Adipose tissue (tissue), 3 donors: ENCODE measurements around the gene DYNLL1. TPM values are rescaled to one million over a fixed set of nuclear protein-coding genes. Genes with fewer than 3 reads are reported as not detected.

Source experiments
- H3K27ac ChIP-seq: one replicate; pipeline ENCODE4 v1.5.1; 2013; ENCODE audit warnings: low read depth, low read length
- WGBS, 3 donors: extraction: QIAGEN DNeasy Blood & Tissue Kit; methylation state at CpG; one replicate each; pipeline ENCODE4 v1.1.7; 2013; 5-methylcytosine and 5-hydroxymethylcytosine counted together
- polyA plus RNA-seq, 3 donors: library from polyadenylated mRNA; stranded (reverse); fragments of 200-250 nt; gene quantifications; one replicate each; pipeline ENCODE4 v1.2.3, GENCODE V29; 2013
- donor health status: healthy with polysubstance abuse.
- donor health status: Bipolar disorder and iron deficiency.
- donor health status: healthy.

DYNLL1 gene
- polyA plus RNA-seq, 3 donors = 137 to 522 (median 243) TPM

DNA sequence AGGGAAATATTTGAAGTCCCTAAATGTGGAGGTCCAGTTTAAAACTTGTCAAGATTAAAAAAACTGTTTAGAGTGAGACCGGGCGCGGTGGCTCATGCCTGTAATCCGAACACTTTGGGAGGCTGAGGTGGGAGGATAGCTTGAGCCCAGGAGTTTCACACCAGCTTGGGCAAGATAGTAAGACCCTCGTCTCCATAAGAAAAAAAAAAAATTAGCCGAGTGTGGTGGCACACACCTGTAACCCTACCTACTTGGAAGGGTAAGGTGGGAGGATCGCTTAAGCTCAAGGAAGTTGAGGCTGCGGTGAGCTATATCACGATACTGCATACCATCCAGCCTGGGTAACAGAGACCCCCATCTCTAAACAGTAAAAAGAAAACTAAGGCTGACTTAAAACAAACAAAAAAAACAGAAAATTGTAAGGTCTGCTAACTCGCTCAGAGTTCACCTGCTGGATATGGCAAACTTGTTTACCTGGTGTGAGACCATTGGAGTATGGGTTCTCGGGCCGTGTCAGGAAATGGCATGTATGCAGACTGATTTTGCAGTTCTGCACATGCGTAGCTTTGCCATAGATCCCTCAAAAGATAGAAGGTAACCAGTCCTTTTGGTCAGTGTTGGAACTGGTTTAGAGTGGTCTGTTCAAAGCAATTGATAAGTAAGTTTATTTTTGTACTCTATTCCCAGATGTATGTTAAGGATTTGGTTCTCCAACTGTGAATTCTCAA, 40.3 kb downstream of the DYNLL1 start:
- H3K27ac ChIP-seq = no peak overlapping the region
- 32 to 57% (median 51%) methylated on average over 13 of the region's 13 CpGs for WGBS, 3 donors

DNA sequence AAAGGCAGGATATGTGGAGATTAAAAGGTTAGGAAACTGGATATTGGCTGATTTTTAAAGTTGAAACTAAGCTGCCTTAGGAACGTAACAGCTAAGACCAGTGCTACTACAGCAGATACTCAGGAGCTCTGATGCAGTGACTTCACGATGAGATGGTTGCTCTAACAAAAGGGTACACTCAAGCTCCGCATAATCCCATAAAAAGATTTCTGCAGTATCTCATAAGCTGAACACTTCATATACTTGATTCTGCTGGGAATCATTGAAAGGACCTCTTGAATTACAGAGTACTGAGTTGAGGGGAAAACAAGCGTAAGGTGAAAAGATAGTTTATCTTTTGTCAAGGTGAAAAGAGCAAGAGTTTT, 41.9 kb downstream of the DYNLL1 start:
- WGBS, 3 donors = 24 to 58% (median 49%) methylated on average over 4 of the region's 4 CpGs

DNA sequence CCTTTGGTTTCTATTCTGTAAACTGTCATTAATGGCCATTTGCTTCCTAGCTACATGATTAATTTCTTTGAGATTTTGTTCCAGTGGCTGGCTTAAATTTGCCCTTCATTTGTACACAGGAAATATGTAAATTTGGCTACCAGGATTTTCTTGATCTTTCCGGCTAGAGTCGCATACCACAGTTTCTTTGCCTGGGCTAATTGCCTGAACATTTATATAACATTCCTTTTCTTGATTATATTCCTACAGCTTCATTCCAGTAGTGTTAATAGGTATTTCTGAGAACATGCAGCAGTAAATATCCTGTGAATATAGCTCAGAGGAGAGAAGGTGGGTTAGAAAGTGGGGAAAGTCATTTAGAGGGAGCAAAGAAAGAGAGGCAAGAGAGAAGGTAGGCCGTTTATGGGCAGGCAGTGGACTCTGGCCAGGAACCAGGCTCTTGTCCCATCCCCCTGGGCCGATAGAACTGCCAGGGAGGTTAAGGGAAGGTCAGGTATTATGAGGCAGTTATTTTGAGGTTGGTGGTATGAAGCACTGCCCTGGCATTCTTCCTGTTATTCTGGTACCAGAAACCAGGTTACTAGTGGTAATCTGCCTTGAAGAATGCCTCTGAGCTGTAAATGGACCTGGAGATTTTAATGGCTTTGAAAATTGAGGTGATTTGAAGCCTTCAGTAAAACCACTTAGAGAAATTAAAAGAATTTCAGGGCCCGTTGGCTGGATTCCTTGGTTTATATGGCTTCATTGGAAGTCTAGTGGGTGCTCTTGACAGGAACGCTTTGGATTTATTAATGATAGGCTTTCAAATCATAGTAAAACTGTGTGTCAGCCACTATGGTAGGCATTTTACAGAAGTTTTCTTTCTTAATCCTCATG, 42.6 kb downstream of the DYNLL1 start:
- WGBS, 3 donors = 13 to 16% (median 14%) methylated on average over 6 of the region's 6 CpGs
- no peak overlapping the region for H3K27ac ChIP-seq

More for the DNA sequence above, 41.9 kb downstream of the DYNLL1 start:
- H3K27ac ChIP-seq = no peak overlapping the region

DNA sequence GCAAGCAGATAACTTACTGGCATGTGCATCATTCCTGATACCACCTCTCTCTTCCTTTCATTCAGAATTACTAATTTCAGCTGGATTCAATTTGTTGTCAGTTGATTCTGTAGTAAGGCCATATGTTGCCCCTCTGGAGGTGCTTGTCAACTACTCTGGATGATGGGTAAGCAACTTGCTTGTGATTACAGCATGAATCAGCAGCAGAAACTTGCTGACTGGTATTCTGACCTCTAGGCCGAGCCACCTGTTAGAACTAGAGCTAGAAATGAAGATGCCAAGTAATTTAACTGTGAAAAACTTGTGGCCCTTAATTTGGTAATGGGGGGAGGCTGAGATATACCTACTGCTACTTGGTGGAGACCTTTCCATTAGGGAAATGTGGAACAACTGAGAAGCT, 43.4 kb downstream of the DYNLL1 start:
- no peak overlapping the region for H3K27ac ChIP-seq

DNA sequence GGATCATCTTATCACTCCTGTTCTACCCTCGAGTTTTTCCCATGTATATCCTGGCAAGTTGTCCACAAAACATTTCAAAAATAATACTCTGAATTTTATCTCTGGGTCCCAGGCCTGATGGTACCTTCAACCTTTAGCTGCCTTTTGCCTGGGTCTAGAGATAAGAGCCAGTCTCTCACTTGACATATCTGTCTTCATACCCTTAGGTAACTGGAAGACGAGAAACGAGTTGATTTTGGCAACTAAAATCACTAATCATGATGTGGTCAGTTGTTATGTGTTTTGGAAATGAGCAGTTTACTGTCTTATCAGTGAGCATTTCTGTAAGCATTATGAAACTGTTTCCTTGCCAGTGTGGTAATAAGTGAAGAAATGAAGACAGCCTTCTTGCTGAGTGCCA, 44.5 kb downstream of the DYNLL1 start:
- WGBS, 3 donors = 5 to 7% (median 7%) methylated on average over 3 of the region's 3 CpGs
- H3K27ac ChIP-seq = no peak overlapping the region

More for the DNA sequence above, 43.4 kb downstream of the DYNLL1 start:
- 50 to 55% (median 50%) methylated on average over 1 of the region's 1 CpG for WGBS, 3 donors

DNA sequence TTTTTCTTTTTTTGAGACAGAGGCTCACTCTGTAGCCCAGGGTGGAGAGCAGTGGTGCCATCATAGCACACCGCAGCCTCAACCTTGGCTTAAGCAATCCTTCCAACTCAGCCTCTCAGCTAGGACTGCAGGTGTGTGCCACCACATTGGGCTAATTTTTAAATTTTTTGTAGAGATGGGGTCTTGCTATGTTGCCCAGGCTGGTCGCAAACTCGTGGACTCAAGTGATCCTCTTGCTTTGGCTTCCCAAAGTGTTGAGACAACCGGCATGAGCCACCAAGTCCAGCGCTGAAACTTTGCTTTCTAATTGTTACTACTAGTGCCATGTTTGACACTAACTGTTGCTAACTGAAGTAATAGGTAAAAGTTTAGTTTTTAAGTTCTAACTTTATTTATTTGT, 46.3 kb downstream of the DYNLL1 start:
- 96 to 99% (median 98%) methylated on average over 5 of the region's 5 CpGs for WGBS, 3 donors
- no peak overlapping the region for H3K27ac ChIP-seq

DNA sequence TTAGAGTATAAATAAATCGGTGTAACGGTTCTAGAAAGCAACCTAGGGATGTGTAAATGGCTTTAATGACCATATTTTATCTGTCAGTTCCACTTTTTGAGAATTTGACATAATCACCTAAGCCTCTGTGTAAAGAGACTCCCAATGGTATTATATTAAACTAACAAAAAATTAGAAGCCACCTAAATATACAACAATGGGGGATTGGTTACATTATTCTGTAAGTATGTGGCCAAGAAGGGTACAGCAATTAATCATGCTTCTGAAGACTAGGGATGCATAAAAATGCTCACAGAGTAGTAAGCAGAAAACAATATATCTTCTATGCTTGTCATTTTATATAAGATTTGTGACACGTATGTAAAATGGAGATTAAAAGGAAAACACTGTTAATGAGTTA, 48.8 kb downstream of the DYNLL1 start:
- H3K27ac ChIP-seq = no peak overlapping the region
- WGBS, 3 donors = 87 to 90% (median 87%) methylated on average over 3 of the region's 3 CpGs

DNA sequence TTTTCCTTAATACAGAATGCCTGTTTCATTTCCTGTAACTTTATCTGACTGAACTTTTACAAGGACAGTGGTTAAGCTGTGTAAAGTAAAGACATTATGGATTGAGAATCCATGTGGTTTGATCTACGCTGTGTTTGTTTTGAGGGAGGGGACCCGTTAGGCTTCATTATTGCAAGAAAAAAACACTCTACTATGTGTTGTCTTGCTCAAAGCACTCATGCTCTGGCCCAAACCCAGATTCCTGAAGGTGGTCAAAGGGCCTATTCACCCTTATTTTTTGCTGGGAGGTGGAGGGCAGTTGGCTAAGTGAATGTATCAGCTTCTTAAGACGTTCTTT, 50.1 kb downstream of the DYNLL1 start:
- no peak overlapping the region for H3K27ac ChIP-seq
- 53 to 81% (median 69%) methylated on average over 3 of the region's 3 CpGs for WGBS, 3 donors

Other genes with a start within 250 kb of the DYNLL1 start
- 100 to 1,000 TPM in 1 of 3 donors, 10 to 100 TPM in 2; 24.5 to 126 (median 77.4) TPM for gene PXN, start 230.4 kb upstream of the DYNLL1 start, polyA plus RNA-seq
- gene RNU4-2, start 204.2 kb upstream of the DYNLL1 start, polyA plus RNA-seq = not detected
- not detected for gene RNU4-1, start 202.9 kb upstream of the DYNLL1 start, polyA plus RNA-seq
- gene SIRT4, start 193.8 kb upstream of the DYNLL1 start, polyA plus RNA-seq = under 1 TPM; 0.56 to 0.93 (median 0.91) TPM
- over 10,000 TPM in 1 of 3 donors, 10 to 100 TPM in 1, 1 to 10 TPM in 1; 2.3 to 10,835 (median 11.8) TPM for gene PLA2G1B, start 168.3 kb upstream of the DYNLL1 start, polyA plus RNA-seq
- 1 to 10 TPM in 1 of 3 donors, under 1 TPM in 1, not detected in 1; 0.45 to 1.1 TPM for gene MSI1, start 126.9 kb upstream of the DYNLL1 start, polyA plus RNA-seq
- 100 to 1,000 TPM; 424 to 983 (median 500) TPM for gene COX6A1, start 58.0 kb upstream of the DYNLL1 start, polyA plus RNA-seq
- 10 to 100 TPM; 29.0 to 34.4 (median 29.1) TPM for gene TRIAP1, start 49.7 kb upstream of the DYNLL1 start, polyA plus RNA-seq
- gene GATC, start 49.7 kb upstream of the DYNLL1 start, polyA plus RNA-seq = 10 to 100 TPM; 10.6 to 13.4 (median 12.3) TPM
- 10 to 100 TPM; 68.8 to 95.0 (median 91.8) TPM for gene SRSF9, start 26.4 kb upstream of the DYNLL1 start, polyA plus RNA-seq
- 10 to 100 TPM; 17.8 to 38.9 (median 28.2) TPM for gene COQ5, start 33.0 kb downstream of the DYNLL1 start, polyA plus RNA-seq
- 100 to 1,000 TPM in 2 of 3 donors, 10 to 100 TPM in 1; 54.4 to 141 (median 103) TPM for gene RNF10, start 38.2 kb downstream of the DYNLL1 start, polyA plus RNA-seq
- 10 to 100 TPM; 25.4 to 55.2 (median 50.0) TPM for gene POP5, start 85.3 kb downstream of the DYNLL1 start, polyA plus RNA-seq
- gene CABP1, start 144.5 kb downstream of the DYNLL1 start, polyA plus RNA-seq = 10 to 100 TPM in 1 of 3 donors, 1 to 10 TPM in 1, under 1 TPM in 1; 0.45 to 14.5 (median 6.2) TPM
- 10 to 100 TPM; 44.0 to 54.8 (median 45.1) TPM for gene MLEC, start 191.0 kb downstream of the DYNLL1 start, polyA plus RNA-seq
- 10 to 100 TPM; 14.9 to 18.9 (median 15.2) TPM for gene UNC119B, start 214.3 kb downstream of the DYNLL1 start, polyA plus RNA-seq
- gene ACADS, start 229.7 kb downstream of the DYNLL1 start, polyA plus RNA-seq = 100 to 1,000 TPM in 1 of 3 donors, 10 to 100 TPM in 2; 49.1 to 194 (median 69.4) TPM